WERI-Rb-1 (cell line): ENCODE results near the gene SERAC1.

ENCODE experiments used
- DNase-seq: peaks from one replicate; pipeline ENCODE4 v3.0.0-alpha.2; 2020
- H3K27ac ChIP-seq: fragments of 250-450 bp; sonication (Bioruptor Pico); 2 replicates; pipeline ENCODE4 v1.5.1; 2020; ENCODE audit warnings: mild to moderate bottlenecking, moderate library complexity
- H3K27me3 ChIP-seq: fragments of 250-450 bp; sonication (Bioruptor Pico); 2 replicates; pipeline ENCODE4 v1.5.1; 2021; ENCODE audit warnings: mild to moderate bottlenecking, low read depth, moderate library complexity; ENCODE audit not compliant: insufficient read depth, severe bottlenecking
- H3K36me3 ChIP-seq: fragments of 250-450 bp; sonication (Bioruptor Pico); 2 replicates; pipeline ENCODE4 v1.5.1; 2020; ENCODE audit warnings: mild to moderate bottlenecking, moderate library complexity
- H3K4me3 ChIP-seq: 2 replicates; pipeline ENCODE4 v1.5.1; 2011; ENCODE audit warnings: low read depth, mild to moderate bottlenecking, control low read depth, low read length
- H3K9me3 ChIP-seq: fragments of 250-450 bp; sonication (Bioruptor Pico); 2 replicates; pipeline ENCODE4 v1.5.1; 2021; ENCODE audit warnings: mild to moderate bottlenecking, moderate library complexity; ENCODE audit not compliant: severe bottlenecking
- CTCF ChIP-seq: IDR thresholded peaks from 2 replicates; pipeline ENCODE4 v1.5.1; 2011; ENCODE audit warnings: low read depth, mild to moderate bottlenecking, control low read depth, inconsistent platforms, low read length

Gene SERAC1

GRCh38 chr6:158165919-158166416 is 2.1 kb downstream of the SERAC1 start:
- DNase-seq = no peak
- H3K27ac ChIP-seq = no peak overlapping the region
- H3K4me3 ChIP-seq = no peak overlapping the region
- no peaks in the 10 kb centered on the region for H3K9me3 ChIP-seq
- H3K27me3 ChIP-seq = no peaks in the 10 kb centered on the region
- TF ChIP-seq CTCF = no peak
- no peaks in the 10 kb centered on the region; the same call in 1 of the 2 replicates for H3K36me3 ChIP-seq

DNA sequence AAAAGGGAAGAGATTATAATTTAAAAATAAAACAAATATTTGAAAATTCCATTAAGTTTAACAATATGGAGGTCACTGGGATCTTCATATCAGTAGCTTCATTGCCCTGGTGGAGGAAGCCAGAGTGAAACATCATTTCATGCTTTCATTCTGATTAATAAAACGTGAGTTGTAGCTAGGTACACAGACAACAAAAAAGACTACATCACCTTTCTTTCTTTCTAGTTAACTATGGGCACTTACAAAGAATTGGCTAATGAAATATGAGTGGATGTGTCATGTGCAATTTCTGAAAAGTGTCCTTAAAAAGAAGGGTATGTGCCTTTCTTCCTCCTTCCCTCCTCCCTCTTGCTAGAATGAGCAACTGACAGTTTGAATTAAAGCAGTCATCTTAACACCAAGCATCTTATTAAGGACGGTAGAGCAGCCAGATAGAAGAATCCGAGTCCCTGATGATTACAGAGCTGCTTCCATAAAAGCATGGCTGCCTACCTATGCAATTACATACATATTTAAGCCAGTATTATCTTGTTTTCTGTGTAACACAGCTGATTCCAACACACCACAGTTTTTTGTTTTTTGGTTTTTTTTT is 3.4 kb downstream of the SERAC1 start:
- no peak for DNase-seq
- no peak overlapping the region for H3K4me3 ChIP-seq
- H3K27ac ChIP-seq = no peak overlapping the region
- no peak for TF ChIP-seq CTCF
- H3K36me3 ChIP-seq = no peaks in the 10 kb centered on the region; the same call in 1 of the 2 replicates
- H3K27me3 ChIP-seq = no peaks in the 10 kb centered on the region
- H3K9me3 ChIP-seq = no peaks in the 10 kb centered on the region

GRCh38 chr6:158161566-158162254 is 6.4 kb downstream of the SERAC1 start:
- TF ChIP-seq CTCF = no peak
- H3K4me3 ChIP-seq = no peak overlapping the region

DNA sequence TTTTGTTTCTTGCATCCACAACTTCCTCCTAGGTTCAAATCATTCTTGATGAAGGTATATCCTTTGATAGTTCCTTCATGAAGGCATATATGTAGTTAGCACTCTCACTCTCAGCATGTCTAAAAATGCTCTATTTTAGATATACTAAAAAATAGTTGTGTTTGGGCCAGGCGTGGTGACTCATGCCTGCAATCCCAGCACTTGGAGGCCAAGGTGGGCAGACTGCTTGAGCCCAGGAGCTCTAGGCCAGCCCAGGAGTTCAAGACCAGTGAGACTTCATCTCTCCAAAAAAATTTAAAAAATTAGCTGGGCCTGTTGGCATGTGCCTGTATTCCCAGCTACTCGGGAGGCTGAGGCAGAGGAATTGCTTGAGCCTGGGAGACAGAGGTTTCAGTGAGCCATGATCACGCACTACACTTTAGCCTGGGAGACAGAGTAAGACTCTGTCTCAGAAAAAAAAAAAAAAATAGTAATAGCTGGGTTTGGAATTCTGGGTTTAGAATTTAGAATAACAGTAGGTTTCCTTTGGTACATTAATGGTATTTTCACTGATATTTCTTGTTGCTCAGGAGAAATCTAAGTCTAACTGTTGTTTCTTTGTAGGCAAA is 7.0 kb downstream of the SERAC1 start:
- Histone ChIP-seq H3K36me3 (no peaks in the 10 kb centered on the region; the same call in 1 of the 2 replicates), H3K27me3 (no peaks in the 10 kb centered on the region), H3K27ac (no peak overlapping the region), H3K9me3 (no peaks in the 10 kb centered on the region), H3K4me3 (no peak overlapping the region)
- DNase-seq = no peak
- TF ChIP-seq CTCF = no peak

More at GRCh38 chr6:158161566-158162254, 6.4 kb downstream of the SERAC1 start:
- no peak overlapping the region for H3K27ac ChIP-seq
- no peaks in the 10 kb centered on the region; the same call in 1 of the 2 replicates for H3K36me3 ChIP-seq
- no peaks in the 10 kb centered on the region for H3K9me3 ChIP-seq
- H3K27me3 ChIP-seq = no peaks in the 10 kb centered on the region
- no peak for DNase-seq

- H3K9me3 ChIP-seq = no peaks in the 10 kb centered on the region
- H3K4me3 ChIP-seq = no peak overlapping the region
- DNase-seq = no peak
- no peak for TF ChIP-seq CTCF
- no peaks in the 10 kb centered on the region for H3K27me3 ChIP-seq
- H3K36me3 ChIP-seq = peaks cover 5% of the 10 kb centered on the region
- H3K27ac ChIP-seq = no peak overlapping the region
Measured at GRCh38 chr6:158158748-158159147, 9.3 kb downstream of the SERAC1 start.
